Nephron (organoid): Measurements from ENCODE around the gene CDKN2C.

Experiments used
- H3K27ac Mint-ChIP-seq, 3 experiments: 2 replicates each; pipeline ENCODE4 v1.8.0; 2020; ENCODE audit warnings: mixed read lengths in 3 of 3, mild to moderate bottlenecking in 2 of 3, moderate library complexity in 1 of 3
- H3K27me3 Mint-ChIP-seq: 2 replicates; pipeline ENCODE4 v1.8.0; 2021; ENCODE audit warnings: low read depth, mild to moderate bottlenecking, moderate library complexity, mixed read lengths
- H3K36me3 Mint-ChIP-seq: 2 replicates; pipeline ENCODE4 v1.8.0; 2020; ENCODE audit warnings: low read depth, mixed read lengths
- H3K4me1 Mint-ChIP-seq: 2 replicates; pipeline ENCODE4 v1.8.0; 2020; ENCODE audit warnings: mixed read lengths
- H3K4me3 Mint-ChIP-seq, 3 experiments: 2 replicates each; pipeline ENCODE4 v1.8.0; 2020; ENCODE audit warnings: mild to moderate bottlenecking in 3 of 3, mixed read lengths in 3 of 3, moderate library complexity in 2 of 3
- H3K9me3 Mint-ChIP-seq: 2 replicates; pipeline ENCODE4 v1.8.0; 2020; ENCODE audit warnings: mixed read lengths
- CTCF ChIP-seq, 3 experiments: fragments of 200-600 bp; sonication (generic); IDR thresholded peaks; one replicate each; pipeline ENCODE4 v1.5.0; 2021; ENCODE audit warnings: antibody characterized with exemption in 3 of 3; ENCODE audit not compliant: unreplicated experiment in 3 of 3

Gene CDKN2C

GRCh38 chr1:50959303-50959912, 10.6 kb upstream of the CDKN2C start:
- peaks cover 5% of the 10 kb centered on the region for H3K27me3 Mint-ChIP-seq
- H3K4me1 Mint-ChIP-seq = peaks cover 16% of the 10 kb centered on the region
- peak overlapping the region; percentile 82 to 91 (median 88) for H3K4me3 Mint-ChIP-seq
- H3K27ac Mint-ChIP-seq = peak overlapping the region; percentile 4 to 64 (median 52)
- TF ChIP-seq CTCF (IDR thresholded peaks at IDR 0.05; ENCODE audit: unreplicated experiment in 3 of 3) = no peak
- H3K9me3 Mint-ChIP-seq = no peaks in the 10 kb centered on the region
- H3K36me3 Mint-ChIP-seq = no peaks in the 10 kb centered on the region

GRCh38 chr1:50959913-50960844, 9.9 kb upstream of the CDKN2C start, which contains the start of gene FAF1:
TSS of gene FAF1 (minus strand) at chr1:50960267. CDS start at chr1:50959811, 456 bp downstream.
- Mint-ChIP-seq H3K36me3 (no peaks in the 10 kb centered on the region), H3K4me1 (peaks cover 16% of the 10 kb centered on the region)

GRCh38 chr1:50964863-50965262, 5.2 kb upstream of the CDKN2C start:
- Mint-ChIP-seq H3K27ac (no peak overlapping the region), H3K27me3 (peaks cover 56% of the 10 kb centered on the region), H3K9me3 (no peaks in the 10 kb centered on the region), H3K4me3 (no peak overlapping the region), H3K4me1 (peaks cover 9% of the 10 kb centered on the region), H3K36me3 (no peaks in the 10 kb centered on the region)
- TF ChIP-seq CTCF (IDR thresholded peaks at IDR 0.05; ENCODE audit: unreplicated experiment in 3 of 3) = no peak

More at GRCh38 chr1:50959913-50960844, 9.9 kb upstream of the CDKN2C start, which contains the start of gene FAF1:
- Mint-ChIP-seq H3K27me3 (peaks cover 12% of the 10 kb centered on the region), H3K4me3 (peak within 1 kb of the TSS; percentile 82 to 95 (median 91)), H3K9me3 (no peaks in the 10 kb centered on the region), H3K27ac (peak within 1 kb of the TSS; percentile 81 to 87 (median 83))
- peak in 2 of 3 experiments; percentile 20 to 29 for TF ChIP-seq CTCF (IDR thresholded peaks at IDR 0.05; ENCODE audit: unreplicated experiment in 3 of 3)

- Mint-ChIP-seq H3K4me1 (peaks cover 14% of the 10 kb centered on the region), H3K36me3 (no peaks in the 10 kb centered on the region), H3K27ac (no peak overlapping the region), H3K27me3 (peaks cover 76% of the 10 kb centered on the region), H3K4me3 (peak overlapping the region in 1 of 3 experiments; percentile 95), H3K9me3 (no peaks in the 10 kb centered on the region)
- TF ChIP-seq CTCF (IDR thresholded peaks at IDR 0.05; ENCODE audit: unreplicated experiment in 3 of 3) = no peak
These were observed 3.1 kb upstream of the CDKN2C start for GRCh38 chr1:50966991-50967390.

GRCh38 chr1:50967416-50968157, 2.5 kb upstream of the CDKN2C start:
- H3K36me3 Mint-ChIP-seq = no peaks in the 10 kb centered on the region
- peak in 2 of 3 experiments; percentile 35 to 63 for TF ChIP-seq CTCF (IDR thresholded peaks at IDR 0.05; ENCODE audit: unreplicated experiment in 3 of 3)
- H3K27ac Mint-ChIP-seq = no peak overlapping the region
- H3K4me3 Mint-ChIP-seq = peak overlapping the region; percentile 88 to 95 (median 93)
- H3K9me3 Mint-ChIP-seq = no peaks in the 10 kb centered on the region
- H3K27me3 Mint-ChIP-seq = peaks cover 80% of the 10 kb centered on the region
- H3K4me1 Mint-ChIP-seq = peaks cover 14% of the 10 kb centered on the region
